CD14-positive monocyte (primary cell): ENCODE data around the gene N4BP2. TPM values are rescaled to one million over a fixed set of nuclear protein-coding genes. Genes with fewer than 3 reads are reported as not detected.

Experiments
- DNase-seq, 3 donors: peaks; one replicate each; pipeline ENCODE4 v3.0.0-alpha.2; 2011 to 2022
- H2AFZ ChIP-seq: 2 replicates; pipeline ENCODE4 v1.6.0; 2012; ENCODE audit warnings: mild to moderate bottlenecking, low read depth, low read length, inconsistent platforms; ENCODE audit not compliant: insufficient read depth, poor library complexity, severe bottlenecking
- H3K27ac ChIP-seq, 2 donors: 1 replicate in 1 of 2; 2 replicates in 1 of 2; pipeline ENCODE4 v1.5.1; 2012 to 2013; ENCODE audit warnings: low read length in 2 of 2, control low read depth in 1 of 2, inconsistent platforms in 1 of 2, low read depth in 1 of 2, mild to moderate bottlenecking in 1 of 2
- H3K27me3 ChIP-seq, 2 donors: one replicate each; pipeline versions ENCODE4 v1.6.0 to v1.6.1; 2011 to 2013; ENCODE audit warnings: low read length in 2 of 2; ENCODE audit not compliant: control insufficient read depth in 2 of 2, insufficient read depth in 2 of 2
- H3K36me3 ChIP-seq, 2 donors: replicated peaks in 1 of 2; 1 replicate in 1 of 2; 2 replicates in 1 of 2; pipeline versions ENCODE4 v1.5.1 to v1.6.1; 2012 to 2013; ENCODE audit warnings: low read length in 2 of 2, control low read depth in 1 of 2, inconsistent platforms in 1 of 2, mild to moderate bottlenecking in 1 of 2; ENCODE audit not compliant: insufficient read depth in 2 of 2, control insufficient read depth in 1 of 2
- H3K4me1 ChIP-seq, 2 donors: 1 replicate in 1 of 2; 2 replicates in 1 of 2; pipeline versions ENCODE4 v1.5.1 to v1.6.1; 2012 to 2013; ENCODE audit warnings: low read length in 2 of 2, control low read depth in 1 of 2, inconsistent platforms in 1 of 2, mild to moderate bottlenecking in 1 of 2, moderate library complexity in 1 of 2; ENCODE audit not compliant: insufficient read depth in 2 of 2, control insufficient read depth in 1 of 2
- H3K4me2 ChIP-seq: replicated peaks from 2 replicates; pipeline ENCODE3; 2012; ENCODE audit warnings: low read length, moderate library complexity, mild to moderate bottlenecking; ENCODE audit not compliant: poor library complexity, severe bottlenecking; ENCODE audit errors: extremely low read depth
- H3K4me3 ChIP-seq, 3 experiments: fragments of 200-600 bp in 1 of 3; sonication (generic) in 1 of 3; replicated peaks in 1 of 3; 1 replicate in 2 of 3; 2 replicates in 1 of 3; pipeline ENCODE4 v1.5.1; 2011 to 2013; ENCODE audit warnings: low read length in 3 of 3, mild to moderate bottlenecking in 3 of 3, control low read depth in 2 of 3, low read depth in 2 of 3, inconsistent platforms in 1 of 3, moderate library complexity in 1 of 3
- H3K79me2 ChIP-seq: 2 replicates; pipeline ENCODE4 v1.6.0; 2012; ENCODE audit warnings: mild to moderate bottlenecking, control low read depth, inconsistent platforms, low read length, moderate library complexity; ENCODE audit not compliant: insufficient read depth
- H3K9ac ChIP-seq: 2 replicates; pipeline ENCODE4 v1.6.0; 2017; ENCODE audit warnings: low read length, mild to moderate bottlenecking; ENCODE audit not compliant: insufficient read depth, poor library complexity, severe bottlenecking
- H3K9me3 ChIP-seq, 2 donors: replicated peaks in 1 of 2; 1 replicate in 1 of 2; 2 replicates in 1 of 2; pipeline versions ENCODE4 v1.5.1 to v1.6.1; 2012 to 2013; ENCODE audit warnings: low read length in 2 of 2, control low read depth in 1 of 2; ENCODE audit not compliant: control insufficient read depth in 1 of 2, insufficient read depth in 1 of 2
- H4K20me1 ChIP-seq: 2 replicates; pipeline ENCODE4 v1.6.0; 2012; ENCODE audit warnings: mild to moderate bottlenecking, low read length, control low read depth, moderate library complexity; ENCODE audit not compliant: insufficient read depth
- H3K27ac Mint-ChIP-seq, 7 donors: one replicate each; pipeline ENCODE4 v1.8.0; 2020; ENCODE audit warnings: mild to moderate bottlenecking in 7 of 7, mixed read lengths in 7 of 7, moderate library complexity in 6 of 7, inconsistent platforms in 2 of 7
- H3K27me3 Mint-ChIP-seq, 3 donors: one replicate each; pipeline ENCODE4 v1.8.0; 2021 to 2022; ENCODE audit warnings: low read depth in 3 of 3, mild to moderate bottlenecking in 3 of 3, mixed read lengths in 3 of 3, moderate library complexity in 3 of 3, inconsistent platforms in 1 of 3
- H3K36me3 Mint-ChIP-seq, 2 donors: one replicate each; pipeline ENCODE4 v1.8.0; 2020; ENCODE audit warnings: mixed read lengths in 2 of 2, inconsistent platforms in 1 of 2, mild to moderate bottlenecking in 1 of 2
- H3K4me1 Mint-ChIP-seq: one replicate; pipeline ENCODE4 v1.8.0; 2020; ENCODE audit warnings: mild to moderate bottlenecking, mixed read lengths
- H3K4me3 Mint-ChIP-seq, 2 donors: one replicate each; pipeline ENCODE4 v1.8.0; 2020; ENCODE audit warnings: mild to moderate bottlenecking in 2 of 2, mixed read lengths in 2 of 2, moderate library complexity in 1 of 2
- H3K9me3 Mint-ChIP-seq, 7 donors: one replicate each; pipeline ENCODE4 v1.8.0; 2020 to 2022; ENCODE audit warnings: mixed read lengths in 7 of 7, mild to moderate bottlenecking in 6 of 7, moderate library complexity in 6 of 7, inconsistent platforms in 2 of 7
- CTCF ChIP-seq: fragments of 200-600 bp; IDR thresholded peaks from one replicate; pipeline ENCODE4 v1.8.0; 2022; ENCODE audit warnings: antibody characterized with exemption, mild to moderate bottlenecking
- WGBS: methylation state at CpG from one replicate; pipeline ENCODE4 v1.1.5; 2013; ENCODE audit warnings: missing lambda C conversion rate; ENCODE audit not compliant: insufficient coverage; 5-methylcytosine and 5-hydroxymethylcytosine counted together
- intact Hi-C, 2 donors: fragments of 100-400 bp; cut with micrococcal nuclease; formaldehyde crosslinking; loops; one replicate each; pipeline versions ENCODE4 v1.15.0 to v1.15.1; 2023
- polyA plus RNA-seq, 3 donors: library from polyadenylated mRNA; depleted of rRNA in 1 of 3; unstranded in 2 of 3; stranded (reverse) in 1 of 3; fragments of 300-500 nt in 2 of 3; fragments of >200 nt in 1 of 3; fragmentation: Illumina TruSeq in 2 of 3; gene quantifications; 1 replicate in 2 of 3; 2 replicates in 1 of 3; pipeline ENCODE4 v1.2.3, GENCODE V29; 2012 to 2021

N4BP2 gene
- polyA plus RNA-seq, 3 donors: 3.1 to 8.3 (median 4.8) TPM

GRCh38 chr4:40165916-40166315 lies 109.3 kb downstream of the N4BP2 start:
- H3K9me3 Mint-ChIP-seq: peaks cover 3 to 11% (median 6%) of the 10 kb centered on the region in 7 donors
- Histone ChIP-seq H3K4me3 (no peak overlapping the region), H3K9me3 (no peaks in the 10 kb centered on the region), H3K27ac (no peak overlapping the region), H2AFZ (no peak overlapping the region), H3K27me3 (no peaks in the 10 kb centered on the region), H4K20me1 (no peaks in the 10 kb centered on the region), H3K36me3 (no peaks in the 10 kb centered on the region), H3K9ac (no peak overlapping the region), H3K4me1 (no peaks in the 10 kb centered on the region), H3K79me2 (no peaks in the 10 kb centered on the region), H3K4me2 (no peak overlapping the region)
- H3K4me3 Mint-ChIP-seq: no peak overlapping the region
- TF ChIP-seq CTCF: no peak
- H3K27ac Mint-ChIP-seq: no peak overlapping the region
- H3K4me1 Mint-ChIP-seq: peaks cover 2% of the 10 kb centered on the region
- no peaks in the 10 kb centered on the region for H3K27me3 Mint-ChIP-seq
- intact Hi-C loops: no loop called here
- DNase-seq: no peak
- H3K36me3 Mint-ChIP-seq: peaks cover 9 to 17% of the 10 kb centered on the region in 2 donors
- no CpG with 5 or more reads among the region's 1 CpG for WGBS

- TF ChIP-seq CTCF: no peak
- H3K27me3 ChIP-seq: no peaks in the 10 kb centered on the region
- no peaks in the 10 kb centered on the region for H3K79me2 ChIP-seq
- Mint-ChIP-seq H3K27me3 (peaks cover 0 to 2% (median 2%) of the 10 kb centered on the region in 3 donors), H3K4me1 (peaks cover 3% of the 10 kb centered on the region), H3K27ac (no peak overlapping the region), H3K36me3 (peaks cover 9 to 12% of the 10 kb centered on the region in 2 donors), H3K9me3 (peaks cover 3 to 11% (median 6%) of the 10 kb centered on the region in 7 donors), H3K4me3 (no peak overlapping the region)
- H4K20me1 ChIP-seq: no peaks in the 10 kb centered on the region
- no peaks in the 10 kb centered on the region for H3K36me3 ChIP-seq
- no peak overlapping the region for H3K27ac ChIP-seq
- H3K9ac ChIP-seq: no peak overlapping the region
- H2AFZ ChIP-seq: no peak overlapping the region
- no peaks in the 10 kb centered on the region for H3K4me1 ChIP-seq
- no peaks in the 10 kb centered on the region for H3K9me3 ChIP-seq
- intact Hi-C loops: no loop called here
- H3K4me2 ChIP-seq: no peak overlapping the region
- no peak overlapping the region for H3K4me3 ChIP-seq
- no peak for DNase-seq
These were observed 111.4 kb downstream of the N4BP2 start for GRCh38 chr4:40168070-40168469.
